HT1080 (cell line): ENCODE measurements around the gene GABARAPL2. TPM values are rescaled to one million over a fixed set of nuclear protein-coding genes. Genes with fewer than 3 reads are reported as not detected.

Experiments
- total RNA-seq: library from RNA; depleted of rRNA; stranded (reverse); fragments of >200 nt; shearing (Covaris generic); gene quantifications from 2 replicates; pipeline ENCODE4 v1.2.3, GENCODE V29; 2014; rRNA removed

GABARAPL2 gene
- total RNA-seq, 1 experiment from 2014 or later = 131 TPM

Other genes starting within 250 kb of the GABARAPL2 start
- 24.7 and 24.8 TPM in 2 replicates for gene CFDP1, start 132.9 kb upstream of the GABARAPL2 start, total RNA-seq
- gene TMEM170A, start 101.7 kb upstream of the GABARAPL2 start, total RNA-seq = 15.3 and 18.9 TPM in 2 replicates
- not detected in 2 replicates for gene CHST6, start 70.9 kb upstream of the GABARAPL2 start, total RNA-seq
- gene CHST5, start 30.3 kb upstream of the GABARAPL2 start, total RNA-seq = not detected in 2 replicates
- gene TMEM231, start 10.1 kb upstream of the GABARAPL2 start, total RNA-seq = 9.3 and 10.7 TPM in 2 replicates
- gene ADAT1, start 56.9 kb downstream of the GABARAPL2 start, total RNA-seq = 64.8 and 68.0 TPM in 2 replicates
- gene KARS1, start 81.3 kb downstream of the GABARAPL2 start, total RNA-seq = 351 and 352 TPM in 2 replicates
- gene TERF2IP, start 81.4 kb downstream of the GABARAPL2 start, total RNA-seq = 38.6 and 46.8 TPM in 2 replicates
- gene CPHXL2, start 110.6 kb downstream of the GABARAPL2 start, total RNA-seq = not detected in 2 replicates
- gene DUXB, start 135.1 kb downstream of the GABARAPL2 start, total RNA-seq = not detected in 2 replicates
- gene CPHXL, start 160.1 kb downstream of the GABARAPL2 start, total RNA-seq = not detected in 2 replicates